Measurements from ENCODE around the gene PIGV.

Gene PIGV

GRCh38 chr1:26788836-26789611, 1.3 kb downstream of the PIGV start (continued):
- TF ChIP-seq, protein P1, sequence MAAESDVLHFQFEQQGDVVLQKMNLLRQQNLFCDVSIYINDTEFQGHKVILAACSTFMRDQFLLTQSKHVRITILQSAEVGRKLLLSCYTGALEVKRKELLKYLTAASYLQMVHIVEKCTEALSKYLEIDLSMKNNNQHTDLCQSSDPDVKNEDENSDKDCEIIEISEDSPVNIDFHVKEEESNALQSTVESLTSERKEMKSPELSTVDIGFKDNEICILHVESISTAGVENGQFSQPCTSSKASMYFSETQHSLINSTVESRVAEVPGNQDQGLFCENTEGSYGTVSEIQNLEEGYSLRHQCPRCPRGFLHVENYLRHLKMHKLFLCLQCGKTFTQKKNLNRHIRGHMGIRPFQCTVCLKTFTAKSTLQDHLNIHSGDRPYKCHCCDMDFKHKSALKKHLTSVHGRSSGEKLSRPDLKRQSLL (tag by site-specific recombination; IDR thresholded peaks at IDR 0.05): peak; percentile 47; the same call in 1 of the 2 replicates
- TF ChIP-seq KLF10 (tag by site-specific recombination; IDR thresholded peaks at IDR 0.05) (peak; percentile 75), GFI1B (tag by site-specific recombination; IDR thresholded peaks at IDR 0.05) (0 out of 2 replicates have a peak, but pooled peaks have one; percentile 1), YY2 (tag by site-specific recombination; IDR thresholded peaks at IDR 0.05) (no peak), ZNF600 (tag by site-specific recombination; IDR thresholded peaks at IDR 0.05) (peak; percentile 90), KLF8 (tag by site-specific recombination; IDR thresholded peaks at IDR 0.05) (peak; percentile 49; the same call in 1 of the 2 replicates), SCRT2 (tag by site-specific recombination; IDR thresholded peaks at IDR 0.05) (peak; percentile 51; the same call in 1 of the 2 replicates), ZNF366 (tag by site-specific recombination; conservative IDR thresholded peaks at IDR 0.05) (peak; percentile 72; the same call in 1 of the 2 replicates), ZNF664 (tag by site-specific recombination; IDR thresholded peaks at IDR 0.05) (0 out of 2 replicates have a peak, but pooled peaks have one; percentile 7), ZNF24 (tag by site-specific recombination; IDR thresholded peaks at IDR 0.05) (peak; percentile 38; the same call in 1 of the 2 replicates)
- TF ChIP-seq, protein P2, sequence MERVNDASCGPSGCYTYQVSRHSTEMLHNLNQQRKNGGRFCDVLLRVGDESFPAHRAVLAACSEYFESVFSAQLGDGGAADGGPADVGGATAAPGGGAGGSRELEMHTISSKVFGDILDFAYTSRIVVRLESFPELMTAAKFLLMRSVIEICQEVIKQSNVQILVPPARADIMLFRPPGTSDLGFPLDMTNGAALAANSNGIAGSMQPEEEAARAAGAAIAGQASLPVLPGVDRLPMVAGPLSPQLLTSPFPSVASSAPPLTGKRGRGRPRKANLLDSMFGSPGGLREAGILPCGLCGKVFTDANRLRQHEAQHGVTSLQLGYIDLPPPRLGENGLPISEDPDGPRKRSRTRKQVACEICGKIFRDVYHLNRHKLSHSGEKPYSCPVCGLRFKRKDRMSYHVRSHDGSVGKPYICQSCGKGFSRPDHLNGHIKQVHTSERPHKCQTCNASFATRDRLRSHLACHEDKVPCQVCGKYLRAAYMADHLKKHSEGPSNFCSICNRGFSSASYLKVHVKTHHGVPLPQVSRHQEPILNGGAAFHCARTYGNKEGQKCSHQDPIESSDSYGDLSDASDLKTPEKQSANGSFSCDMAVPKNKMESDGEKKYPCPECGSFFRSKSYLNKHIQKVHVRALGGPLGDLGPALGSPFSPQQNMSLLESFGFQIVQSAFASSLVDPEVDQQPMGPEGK (tag by site-specific recombination; IDR thresholded peaks at IDR 0.05): peak; percentile 73
- TF ChIP-seq, protein P3, sequence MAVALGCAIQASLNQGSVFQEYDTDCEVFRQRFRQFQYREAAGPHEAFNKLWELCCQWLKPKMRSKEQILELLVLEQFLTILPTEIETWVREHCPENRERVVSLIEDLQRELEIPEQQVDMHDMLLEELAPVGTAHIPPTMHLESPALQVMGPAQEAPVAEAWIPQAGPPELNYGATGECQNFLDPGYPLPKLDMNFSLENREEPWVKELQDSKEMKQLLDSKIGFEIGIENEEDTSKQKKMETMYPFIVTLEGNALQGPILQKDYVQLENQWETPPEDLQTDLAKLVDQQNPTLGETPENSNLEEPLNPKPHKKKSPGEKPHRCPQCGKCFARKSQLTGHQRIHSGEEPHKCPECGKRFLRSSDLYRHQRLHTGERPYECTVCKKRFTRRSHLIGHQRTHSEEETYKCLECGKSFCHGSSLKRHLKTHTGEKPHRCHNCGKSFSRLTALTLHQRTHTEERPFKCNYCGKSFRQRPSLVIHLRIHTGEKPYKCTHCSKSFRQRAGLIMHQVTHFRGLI (tag by site-specific recombination; IDR thresholded peaks at IDR 0.05): peak; percentile 31; the same call in 1 of the 2 replicates
- TF ChIP-seq, protein P4, sequence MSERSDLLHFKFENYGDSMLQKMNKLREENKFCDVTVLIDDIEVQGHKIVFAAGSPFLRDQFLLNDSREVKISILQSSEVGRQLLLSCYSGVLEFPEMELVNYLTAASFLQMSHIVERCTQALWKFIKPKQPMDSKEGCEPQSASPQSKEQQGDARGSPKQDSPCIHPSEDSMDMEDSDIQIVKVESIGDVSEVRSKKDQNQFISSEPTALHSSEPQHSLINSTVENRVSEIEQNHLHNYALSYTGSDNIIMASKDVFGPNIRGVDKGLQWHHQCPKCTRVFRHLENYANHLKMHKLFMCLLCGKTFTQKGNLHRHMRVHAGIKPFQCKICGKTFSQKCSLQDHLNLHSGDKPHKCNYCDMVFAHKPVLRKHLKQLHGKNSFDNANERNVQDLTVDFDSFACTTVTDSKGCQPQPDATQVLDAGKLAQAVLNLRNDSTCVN (tag by site-specific recombination; optimal IDR thresholded peaks at IDR 0.05): peak; percentile 2

DNA sequence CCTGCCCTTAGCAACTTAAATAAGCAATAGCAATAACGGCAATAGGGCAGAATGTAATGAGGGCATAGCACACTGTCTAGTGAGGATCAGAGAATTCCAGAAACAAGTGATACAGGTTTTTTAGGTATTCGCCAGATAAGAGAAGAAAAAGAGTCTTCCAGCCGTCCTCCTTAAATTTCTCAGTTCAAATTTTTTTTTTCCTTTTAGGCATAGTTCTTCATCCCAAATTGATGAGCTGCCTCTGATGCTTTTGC, 1.8 kb downstream of the PIGV start:
- no peak overlapping the region for H3K4me3 ChIP-seq (ENCODE audit: low read depth, low read length)
- H3K4me1 ChIP-seq (ENCODE audit: control insufficient read depth, insufficient read depth, low read length): peaks cover 5% of the 10 kb centered on the region; the same call in 1 of the 2 replicates
- TF ChIP-seq BCL11B (tag by site-specific recombination; IDR thresholded peaks at IDR 0.05; ENCODE audit: low read depth) (no peak), GLIS1 (tag by site-specific recombination; IDR thresholded peaks at IDR 0.05) (no peak), KLF7 (tag by site-specific recombination; IDR thresholded peaks at IDR 0.05; ENCODE audit: borderline replicate concordance) (no peak), MYNN (tag by site-specific recombination; IDR thresholded peaks at IDR 0.05; ENCODE audit: borderline replicate concordance) (no peak), ZBTB8A (tag by site-specific recombination; IDR thresholded peaks at IDR 0.05) (no peak)
- POLR2A ChIA-PET: interaction anchor here (1.0 to 3.8 kb wide), 7 partner anchors 87 to 289 kb away, joined by 4 to 56 read pairs (median 7); partner anchors contain the start of gene ARID1A
- H3K9me3 ChIP-seq (ENCODE audit: control insufficient read depth, insufficient read depth, low read depth, low read length): no peaks in the 10 kb centered on the region
- no peak overlapping the region for H3K27ac ChIP-seq (ENCODE audit: extremely low read depth, low read depth, low read length)
- H3K36me3 ChIP-seq (ENCODE audit: control insufficient read depth in 2 of 2, insufficient read depth in 1 of 2, low read length in 2 of 2): peaks cover 0 to 18% of the 10 kb centered on the region in 2 experiments; a peak in 2 of 3 replicates
- CTCF ChIA-PET: interaction anchor here (0.6 to 6.8 kb wide), 23 partner anchors 10 to 595 kb away, joined by 3 to 281 read pairs (median 5); partner anchors contain the start of gene ARID1A
